ENCODE data around the gene STK11IP.

DNA sequence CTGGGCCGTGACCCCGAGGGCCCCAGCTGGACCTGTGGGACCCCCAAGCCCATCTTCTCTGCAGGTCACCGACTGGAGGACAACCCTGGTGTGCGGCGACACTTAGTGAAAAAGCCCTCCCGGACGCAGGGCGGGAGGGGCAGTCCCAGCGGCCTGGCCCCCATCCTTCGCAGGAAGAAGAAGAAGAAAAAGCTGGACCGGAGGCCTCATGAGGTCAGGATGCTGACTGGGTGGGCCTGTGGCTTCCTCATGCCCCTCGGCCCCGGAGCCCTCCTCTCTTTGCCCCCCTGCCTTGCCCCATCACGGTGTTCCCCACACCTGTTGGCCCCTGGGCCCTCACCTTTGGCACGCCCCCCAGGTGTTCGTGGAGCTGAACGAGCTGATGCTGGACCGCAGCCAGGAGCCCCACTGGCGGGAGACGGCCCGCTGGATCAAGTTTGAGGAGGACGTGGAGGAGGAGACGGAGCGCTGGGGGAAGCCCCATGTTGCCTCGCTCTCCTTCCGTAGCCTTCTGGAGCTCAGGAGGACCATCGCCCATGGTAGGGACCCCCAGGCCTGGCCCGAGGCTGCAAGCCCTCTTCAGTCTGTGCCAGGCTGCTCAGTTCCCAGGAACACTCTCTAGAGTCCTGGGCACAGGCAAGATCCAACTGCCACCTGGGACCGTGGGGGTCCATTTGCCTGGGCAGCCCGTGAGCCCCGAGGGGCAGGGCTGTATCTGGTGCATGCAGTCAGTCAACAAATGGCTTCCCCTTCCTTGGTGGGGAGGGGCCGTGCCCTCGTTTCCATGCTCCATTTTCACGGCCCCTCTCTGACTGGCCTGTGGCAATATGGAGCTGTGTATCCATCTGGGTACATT is 34.5 kb downstream of the STK11IP start:
- TF ChIP-seq, protein P1, sequence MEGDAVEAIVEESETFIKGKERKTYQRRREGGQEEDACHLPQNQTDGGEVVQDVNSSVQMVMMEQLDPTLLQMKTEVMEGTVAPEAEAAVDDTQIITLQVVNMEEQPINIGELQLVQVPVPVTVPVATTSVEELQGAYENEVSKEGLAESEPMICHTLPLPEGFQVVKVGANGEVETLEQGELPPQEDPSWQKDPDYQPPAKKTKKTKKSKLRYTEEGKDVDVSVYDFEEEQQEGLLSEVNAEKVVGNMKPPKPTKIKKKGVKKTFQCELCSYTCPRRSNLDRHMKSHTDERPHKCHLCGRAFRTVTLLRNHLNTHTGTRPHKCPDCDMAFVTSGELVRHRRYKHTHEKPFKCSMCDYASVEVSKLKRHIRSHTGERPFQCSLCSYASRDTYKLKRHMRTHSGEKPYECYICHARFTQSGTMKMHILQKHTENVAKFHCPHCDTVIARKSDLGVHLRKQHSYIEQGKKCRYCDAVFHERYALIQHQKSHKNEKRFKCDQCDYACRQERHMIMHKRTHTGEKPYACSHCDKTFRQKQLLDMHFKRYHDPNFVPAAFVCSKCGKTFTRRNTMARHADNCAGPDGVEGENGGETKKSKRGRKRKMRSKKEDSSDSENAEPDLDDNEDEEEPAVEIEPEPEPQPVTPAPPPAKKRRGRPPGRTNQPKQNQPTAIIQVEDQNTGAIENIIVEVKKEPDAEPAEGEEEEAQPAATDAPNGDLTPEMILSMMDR (conservative IDR thresholded peaks at IDR 0.05; ENCODE audit: low read depth, low read length): no peak
- TF ChIP-seq POLR2A (IDR thresholded peaks at IDR 0.05; ENCODE audit: low read depth, low read length): no peak
- TF ChIP-seq NFE2L2 (IDR thresholded peaks at IDR 0.05; ENCODE audit: low read depth, low read length): no peak

Data from IMR-90 (cell line).